Aortic smooth muscle cell (primary cell): Measurements from ENCODE around the gene HMGCL. TPM values are rescaled to one million over a fixed set of nuclear protein-coding genes. Genes with fewer than 3 reads are reported as not detected.

Source experiments
- total RNA-seq: library from RNA; depleted of rRNA; stranded (reverse); fragments of >200 nt; gene quantifications from 2 replicates; pipeline ENCODE4 v1.2.3, GENCODE V29; 2014

HMGCL gene
- total RNA-seq = 50.6 and 54.3 TPM in 2 replicates

DNA sequence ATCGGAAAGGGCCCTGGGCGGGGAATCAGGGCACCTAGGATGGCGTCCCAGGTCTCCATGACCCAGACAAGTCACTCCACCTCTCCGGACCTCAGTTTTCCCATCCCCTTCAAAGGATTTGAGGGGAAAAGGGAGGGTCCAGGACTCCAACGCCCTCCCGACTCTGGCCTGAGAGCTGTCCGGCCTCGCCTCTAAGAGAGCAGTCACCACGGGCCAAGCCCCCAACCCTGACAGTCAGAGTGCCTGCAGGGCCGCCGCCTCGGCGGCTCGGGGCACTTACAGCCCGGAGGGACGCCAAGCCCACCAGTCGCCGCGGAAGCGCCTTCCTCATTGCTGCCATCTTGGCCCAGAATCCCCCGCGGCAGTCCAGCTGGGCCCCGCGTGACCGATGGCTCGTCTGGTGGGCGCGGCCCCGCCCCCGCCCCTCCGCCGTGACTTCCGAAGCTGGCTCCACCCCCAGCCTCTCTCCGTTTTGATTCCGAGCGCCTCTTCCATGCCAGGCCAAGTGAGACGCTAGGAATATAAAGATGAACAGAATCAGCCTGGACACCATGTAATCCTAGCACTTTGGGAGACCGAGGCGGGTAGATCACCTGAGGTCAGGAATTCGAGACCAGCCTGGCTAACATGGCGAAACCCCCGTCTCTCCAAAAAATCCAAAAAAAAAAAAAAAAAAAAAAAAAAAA lies at the start of gene HMGCL:
Gene HMGCL (minus strand): TSS at position 354 of the 686 bp plus-strand sequence. CDS start 14 bp downstream, at position 340.

DNA sequence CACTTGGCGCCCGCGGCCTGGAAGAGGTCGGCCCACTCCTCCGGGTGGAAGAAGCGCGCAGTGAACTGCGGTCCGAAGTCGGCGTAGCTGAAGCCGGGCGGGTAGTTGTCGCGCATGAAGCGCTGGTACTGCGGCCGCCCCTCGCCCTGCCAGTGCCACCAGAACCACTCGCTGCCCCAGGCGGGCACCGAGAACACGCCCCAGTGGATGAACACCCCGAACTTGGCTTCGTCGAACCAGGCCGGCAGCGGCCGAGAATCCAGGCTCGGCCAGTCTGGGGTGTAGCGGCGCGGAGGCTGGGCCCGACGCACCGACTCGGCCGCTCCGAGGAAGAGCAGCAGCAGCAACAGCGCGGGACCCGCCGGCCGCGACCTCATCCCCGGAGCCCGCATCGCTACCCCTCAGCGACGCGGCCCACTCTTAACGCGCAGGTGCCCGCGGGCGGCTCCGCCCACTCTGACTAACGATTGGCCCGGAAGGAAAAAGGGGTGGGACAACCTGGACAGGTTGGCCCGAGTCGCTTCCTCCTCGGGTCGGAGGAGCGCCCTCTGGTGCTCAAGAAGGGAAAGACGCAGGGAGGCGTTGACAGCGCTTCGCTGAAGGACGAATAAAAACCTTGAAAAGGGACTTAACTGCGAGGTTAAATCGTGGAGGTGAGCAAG lies 42.8 kb upstream of the HMGCL start, which contains the start of gene FUCA1:
Gene FUCA1 (minus strand): TSS at position 396 of the 662 bp plus-strand sequence. CDS start 4 bp downstream, at position 392.

DNA sequence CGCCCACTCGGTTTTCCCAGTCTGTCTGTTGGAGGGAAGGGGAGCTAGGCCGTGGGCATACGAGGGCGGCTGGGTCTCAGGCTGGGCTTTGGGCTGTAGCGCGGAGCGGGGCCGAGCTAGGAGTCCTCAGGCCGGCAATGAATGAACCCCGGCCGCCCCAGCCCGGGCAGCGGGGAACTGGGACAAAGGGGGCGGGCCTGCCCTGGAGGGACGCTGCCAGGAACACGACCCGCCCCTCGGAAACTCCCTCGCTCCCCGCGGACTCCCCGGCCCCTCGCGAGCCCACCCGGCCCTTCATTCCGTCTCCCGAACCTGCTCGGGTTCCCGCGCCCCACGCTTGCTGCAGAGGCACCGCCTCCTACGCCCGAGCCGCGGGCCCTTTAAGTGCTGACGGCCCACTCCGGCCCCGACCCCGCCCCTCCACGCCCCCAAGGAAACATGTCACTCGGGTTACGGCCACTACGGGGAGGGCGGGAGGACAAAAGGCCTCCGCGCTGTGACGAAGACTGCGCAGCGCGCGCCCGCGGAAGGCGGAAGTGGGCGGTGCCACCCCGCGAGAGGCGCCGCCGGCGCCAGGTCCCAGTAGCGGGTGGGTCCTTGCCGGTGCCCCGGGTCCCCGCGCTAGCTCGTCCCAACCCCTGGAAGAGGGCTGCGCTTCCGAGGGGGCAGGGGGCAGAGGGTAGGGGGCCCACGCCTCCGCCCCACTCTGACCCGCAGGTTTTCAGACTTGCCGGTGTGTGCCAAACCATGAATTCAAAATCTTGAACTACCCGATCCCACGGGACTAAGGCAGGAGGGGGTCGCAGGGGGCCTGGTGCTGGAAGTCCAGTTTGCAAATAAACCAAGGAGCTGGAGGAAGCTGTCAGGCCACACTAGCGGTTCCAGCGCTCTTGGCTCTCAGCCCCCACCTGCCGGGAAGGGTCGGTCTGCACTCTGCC lies 24.6 kb downstream of the HMGCL start, which contains the start of gene GALE:
Gene GALE (minus strand): TSS at position 355 of the 938 bp plus-strand sequence. CDS start 1,747 bp downstream, outside the sequence.

DNA sequence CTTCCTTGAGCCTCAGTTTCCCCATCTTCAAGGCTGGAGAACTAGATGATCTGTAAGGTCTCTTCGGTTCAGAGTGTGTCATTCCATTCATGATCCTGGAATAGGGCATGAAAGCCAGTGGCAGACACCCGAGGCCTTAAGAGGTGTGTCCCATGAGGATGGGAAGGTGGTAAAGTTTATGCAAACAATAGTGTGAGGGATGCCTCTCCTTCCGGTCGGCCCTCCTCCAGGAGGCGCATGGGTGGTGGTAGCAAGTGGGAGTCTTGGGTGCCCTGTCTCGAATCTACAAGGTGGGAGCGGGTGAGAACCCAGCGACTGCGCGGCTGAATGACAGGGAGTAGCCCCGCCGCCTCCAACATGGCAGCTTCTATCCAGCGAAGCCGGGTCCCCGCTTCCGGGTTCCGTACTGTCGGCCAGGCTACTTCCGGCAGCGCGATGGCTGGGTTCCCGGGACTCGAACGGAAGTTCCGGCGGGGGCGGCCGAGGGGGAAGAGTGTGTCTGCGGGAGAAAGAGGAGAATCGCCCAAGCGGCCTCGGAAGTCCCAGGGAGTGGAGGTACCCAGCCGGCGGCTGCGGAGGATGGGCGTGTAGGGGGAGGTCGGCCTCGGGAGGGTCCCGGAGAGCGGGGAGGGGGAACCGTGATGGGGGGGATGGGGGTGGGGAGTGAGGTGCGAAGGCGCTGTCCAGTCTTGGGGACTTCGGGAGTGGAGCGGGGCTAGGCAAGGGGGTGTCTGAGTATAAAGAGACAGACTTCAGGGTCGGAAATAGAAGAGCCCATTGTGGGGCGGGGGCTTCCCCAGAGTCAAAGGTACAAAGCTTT lies 34.3 kb downstream of the HMGCL start, which contains the start of gene LYPLA2:
Gene LYPLA2 (plus strand): TSS at position 450 of the 820 bp plus-strand sequence. CDS start 1,538 bp downstream, outside the sequence.

DNA sequence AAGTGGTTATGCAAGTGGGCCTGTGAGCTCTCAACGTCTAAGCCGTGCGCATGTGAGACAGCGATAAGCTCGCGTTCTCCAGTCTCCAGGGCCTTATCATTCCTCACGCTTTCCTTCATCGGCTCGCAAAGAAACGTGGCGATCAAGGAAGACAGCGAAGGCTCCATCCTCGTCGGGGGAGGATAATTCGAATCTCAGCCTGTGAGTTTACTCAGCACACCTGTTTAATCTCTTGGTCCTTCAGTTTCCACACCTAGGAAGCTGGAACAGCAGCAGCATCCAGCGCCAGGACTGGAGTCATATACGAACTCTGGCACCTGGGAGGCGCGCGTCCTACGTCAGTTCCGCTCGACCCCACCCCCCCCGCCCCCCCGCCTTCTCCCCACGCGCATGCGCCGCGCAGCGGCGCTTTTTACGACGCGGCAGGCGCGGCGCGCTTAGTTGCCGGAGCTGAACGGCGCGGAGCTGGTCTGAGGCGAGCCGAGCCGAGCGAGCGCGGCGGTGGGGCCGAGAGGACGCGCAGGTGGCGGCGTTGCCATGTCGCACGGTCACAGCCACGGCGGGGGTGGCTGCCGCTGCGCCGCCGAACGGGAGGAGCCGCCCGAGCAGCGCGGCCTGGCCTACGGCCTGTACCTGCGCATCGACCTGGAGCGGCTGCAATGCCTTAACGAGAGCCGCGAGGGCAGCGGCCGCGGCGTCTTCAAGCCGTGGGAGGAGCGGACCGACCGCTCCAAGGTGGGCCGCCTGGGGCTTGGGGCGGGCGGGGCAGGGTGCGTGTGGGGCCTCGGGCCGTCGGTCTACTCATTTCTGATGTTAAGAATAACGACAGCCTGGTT lies 47.0 kb downstream of the HMGCL start, which contains the start of gene PITHD1:
Gene PITHD1 (plus strand): TSS at position 440 of the 836 bp plus-strand sequence. CDS start 98 bp downstream, at position 538.

Other genes with a start within 250 kb of the HMGCL start
- 1,392 and 1,626 TPM in 2 replicates for gene RPL11, start 133.6 kb downstream of the HMGCL start, total RNA-seq
- gene ELOA, start 82.0 kb downstream of the HMGCL start, total RNA-seq = 31.5 and 32.4 TPM in 2 replicates
- 31.5 and 44.3 TPM in 2 replicates for gene PITHD1, start 47.0 kb downstream of the HMGCL start, total RNA-seq
- 35.8 and 45.2 TPM in 2 replicates for gene LYPLA2, start 34.3 kb downstream of the HMGCL start, total RNA-seq
- 19.3 and 29.3 TPM in 2 replicates for gene GALE, start 24.7 kb downstream of the HMGCL start, total RNA-seq
- gene FUCA1, start 42.9 kb upstream of the HMGCL start, total RNA-seq = 21.8 and 26.3 TPM in 2 replicates
- gene CNR2, start 87.9 kb upstream of the HMGCL start, total RNA-seq = not detected in 2 replicates
- gene PNRC2, start 134.4 kb upstream of the HMGCL start, total RNA-seq = 90.9 and 143 TPM in 2 replicates
- gene SRSF10, start 154.9 kb upstream of the HMGCL start, total RNA-seq = 92.7 and 107 TPM in 2 replicates